IMR-90 (cell line): ENCODE data around the gene FAF2. TPM values are rescaled to one million over a fixed set of nuclear protein-coding genes. Genes with fewer than 3 reads are reported as not detected.

Source experiments
- ATAC-seq: fragments of 200-7000 bp; cut with Tn5 transposase; 2 replicates; pipeline ENCODE4 v1.9.1; 2020; ENCODE audit warnings: low read depth, mild to moderate bottlenecking, moderate library complexity
- BruUV-seq: library from RNA; stranded (reverse); fragments of 400-500 nt; replicated peaks from 2 replicates; lab custom pipeline; 2021; lab: Mats Ljungman, UMichigan
- CTCF ChIA-PET: fragments of 300-600 bp; formaldehyde crosslinking; extraction: SDS; loops from one replicate; lab custom pipeline; 2021; ENCODE audit warnings: antibody characterized with exemption; lab: Yijun Ruan, JAX
- POLR2A ChIA-PET: fragments of 300-600 bp; sonication (Branson Sonifier 250); formaldehyde crosslinking; loops from one replicate; lab custom pipeline; 2022; ENCODE audit warnings: antibody characterized with exemption; ENCODE audit not compliant: unreplicated experiment; lab: Charles Lee
- DNase-seq: peaks from one replicate; pipeline ENCODE4 v3.0.0; 2013
- H2AFZ ChIP-seq: replicated peaks from 2 replicates; pipeline ENCODE3; 2013; ENCODE audit warnings: low read length, mild to moderate bottlenecking; ENCODE audit not compliant: poor library complexity
- H2AK5ac ChIP-seq: 2 replicates; pipeline ENCODE4 v1.6.1; 2013; ENCODE audit warnings: low read depth, low read length, inconsistent platforms
- H2AK9ac ChIP-seq: replicated peaks from 2 replicates; pipeline ENCODE3; 2013; ENCODE audit warnings: mild to moderate bottlenecking, low read depth, low read length, moderate library complexity; ENCODE audit not compliant: poor library complexity
- H2BK120ac ChIP-seq: 2 replicates; pipeline ENCODE4 v1.6.1; 2013; ENCODE audit warnings: low read depth, low read length, inconsistent platforms
- H2BK15ac ChIP-seq: 3 replicates; pipeline ENCODE4 v1.6.1; 2013; ENCODE audit warnings: low read depth, low read length, inconsistent platforms
- H2BK20ac ChIP-seq: 2 replicates; pipeline ENCODE4 v1.6.1; 2013; ENCODE audit warnings: low read depth, mild to moderate bottlenecking, inconsistent platforms, low read length, moderate library complexity
- H2BK5ac ChIP-seq: 2 replicates; pipeline ENCODE4 v1.6.1; 2013; ENCODE audit warnings: mild to moderate bottlenecking, low read depth, low read length, inconsistent platforms; ENCODE audit not compliant: poor library complexity, severe bottlenecking
- H3K14ac ChIP-seq: replicated peaks from 2 replicates; pipeline ENCODE4 v1.6.1; 2013; ENCODE audit warnings: low read depth, low read length, inconsistent platforms
- H3K18ac ChIP-seq: 2 replicates; pipeline ENCODE4 v1.6.1; 2013; ENCODE audit warnings: low read depth, low read length, control low read depth
- H3K23ac ChIP-seq: 2 replicates; pipeline ENCODE4 v1.6.1; 2013; ENCODE audit warnings: low read depth, low read length, inconsistent platforms
- H3K27ac ChIP-seq: 2 replicates; pipeline ENCODE4 v1.5.1; 2013; ENCODE audit warnings: mild to moderate bottlenecking, control low read depth, low read length; ENCODE audit not compliant: insufficient read depth
- H3K27me3 ChIP-seq: 2 replicates; pipeline ENCODE4 v1.6.1; 2013; ENCODE audit warnings: low read length; ENCODE audit not compliant: control insufficient read depth, insufficient read depth
- H3K36me3 ChIP-seq: 2 replicates; pipeline ENCODE4 v1.6.1; 2013; ENCODE audit warnings: low read length, mixed read lengths; ENCODE audit not compliant: control insufficient read depth, insufficient read depth
- H3K4ac ChIP-seq: 2 replicates; pipeline ENCODE4 v1.6.1; 2013; ENCODE audit warnings: low read depth, low read length, inconsistent platforms
- H3K4me1 ChIP-seq: 2 replicates; pipeline ENCODE4 v1.6.1; 2013; ENCODE audit warnings: low read length, mixed read lengths; ENCODE audit not compliant: control insufficient read depth, insufficient read depth
- H3K4me2 ChIP-seq: 2 replicates; pipeline ENCODE4 v1.6.1; 2013; ENCODE audit warnings: low read depth, mild to moderate bottlenecking, control low read depth, low read length, moderate library complexity
- H3K4me3 ChIP-seq: 2 replicates; pipeline ENCODE4 v1.5.1; 2013; ENCODE audit warnings: low read depth, mild to moderate bottlenecking, control low read depth, low read length, moderate library complexity; ENCODE audit not compliant: insufficient read depth
- H3K56ac ChIP-seq: 2 replicates; pipeline ENCODE4 v1.6.1; 2013; ENCODE audit warnings: low read length, inconsistent platforms; ENCODE audit not compliant: insufficient read depth; ENCODE audit errors: extremely low read depth
- H3K79me1 ChIP-seq, 2 experiments: 2 replicates each; pipeline ENCODE4 v1.6.1; 2013; ENCODE audit warnings: low read length in 2 of 2, inconsistent platforms in 1 of 2, low read depth in 1 of 2
- H3K9ac ChIP-seq: 2 replicates; pipeline ENCODE4 v1.6.1; 2013; ENCODE audit warnings: low read depth, low read length, control low read depth
- H3K9me1 ChIP-seq: 2 replicates; pipeline ENCODE4 v1.6.1; 2013; ENCODE audit warnings: low read length, inconsistent platforms; ENCODE audit not compliant: insufficient read depth
- H3K9me3 ChIP-seq: 2 replicates; pipeline ENCODE4 v1.6.1; 2013; ENCODE audit warnings: low read length; ENCODE audit not compliant: control insufficient read depth, insufficient read depth
- H4K20me1 ChIP-seq: 2 replicates; pipeline ENCODE4 v1.6.1; 2013; ENCODE audit warnings: low read length, inconsistent platforms; ENCODE audit not compliant: insufficient read depth
- H4K5ac ChIP-seq: 2 replicates; pipeline ENCODE4 v1.6.1; 2013; ENCODE audit warnings: mild to moderate bottlenecking, low read depth, low read length, control low read depth
- H4K8ac ChIP-seq, 2 experiments: 2 replicates each; pipeline ENCODE4 v1.6.1; 2013; ENCODE audit warnings: low read depth in 2 of 2, low read length in 2 of 2, control low read depth in 1 of 2, inconsistent platforms in 1 of 2
- H4K91ac ChIP-seq: 2 replicates; pipeline ENCODE4 v1.6.1; 2013; ENCODE audit warnings: low read depth, low read length, inconsistent platforms; ENCODE audit not compliant: insufficient read depth
- CHD1 ChIP-seq: IDR thresholded peaks from 2 replicates; pipeline ENCODE4 v1.6.1; 2012; ENCODE audit warnings: low read depth, low read length, improper control_type of control experiment
- FOS ChIP-seq: fragments of 150-350 bp; IDR thresholded peaks from 2 replicates; pipeline ENCODE4 v1.6.1; 2016; ENCODE audit warnings: low read depth, low read length
- MAZ ChIP-seq: IDR thresholded peaks from 2 replicates; pipeline ENCODE4 v1.6.1; 2012; ENCODE audit warnings: low read depth, mild to moderate bottlenecking, low read length, improper control_type of control experiment, moderate library complexity, borderline replicate concordance
- MXI1 ChIP-seq: IDR thresholded peaks from 2 replicates; pipeline ENCODE4 v1.6.1; 2012; ENCODE audit warnings: low read depth, mild to moderate bottlenecking, low read length, moderate library complexity, borderline replicate concordance
- RCOR1 ChIP-seq: IDR thresholded peaks from 2 replicates; pipeline ENCODE4 v1.6.1; 2012; ENCODE audit warnings: mild to moderate bottlenecking, low read length, improper control_type of control experiment; ENCODE audit not compliant: insufficient replicate concordance
- SMC3 ChIP-seq: fragments of 150-350 bp; IDR thresholded peaks from 2 replicates; pipeline ENCODE4 v1.6.1; 2016; ENCODE audit warnings: low read depth, mild to moderate bottlenecking, antibody characterized with exemption, low read length, moderate library complexity
- WGBS, 2 experiments: methylation state at CpG; one replicate each; pipeline versions ENCODE4 v1.1.5 to v1.1.7; 2013; ENCODE audit warnings: missing lambda C conversion rate in 2 of 2; ENCODE audit not compliant: insufficient read length in 1 of 2; ENCODE audit errors: extremely low coverage in 2 of 2; 5-methylcytosine and 5-hydroxymethylcytosine counted together
- dilution Hi-C: fragments of 300-500 bp; cut with HindIII; formaldehyde crosslinking; loops from one replicate; pipeline ENCODE4 v1.14.3; 2018; ENCODE audit warnings: low sequenced_read_pairs; ENCODE audit not compliant: unreplicated experiment
- in situ Hi-C: fragments of 300-500 bp; cut with MboI; formaldehyde crosslinking; loops from 3 replicates; pipeline ENCODE4 v1.14.3; 2019; ENCODE audit warnings: low sequenced_read_pairs, inconsistent platforms, mixed read lengths
- intact Hi-C: fragments of 100-400 bp; cut with micrococcal nuclease; formaldehyde crosslinking; loops from 2 replicates; pipeline ENCODE4 v1.10.0; 2022
- polyA plus RNA-seq, 3 experiments: library from polyadenylated mRNA; depleted of rRNA; stranded (reverse); fragments of >200 nt; gene quantifications; 2 replicates each; pipeline ENCODE4 v1.2.3, GENCODE V29; 2012; ENCODE audit warnings: low replicate concordance in 1 of 3
- total RNA-seq: library from RNA; depleted of rRNA; stranded (reverse); fragments of >200 nt; gene quantifications from 2 replicates; pipeline ENCODE4 v1.2.3, GENCODE V29; 2012

Gene FAF2
- total and polyA plus RNA-seq, 2 of the 4 experiments (the other 2 are of a cell fraction): 32.9 to 47.0 TPM

DNA sequence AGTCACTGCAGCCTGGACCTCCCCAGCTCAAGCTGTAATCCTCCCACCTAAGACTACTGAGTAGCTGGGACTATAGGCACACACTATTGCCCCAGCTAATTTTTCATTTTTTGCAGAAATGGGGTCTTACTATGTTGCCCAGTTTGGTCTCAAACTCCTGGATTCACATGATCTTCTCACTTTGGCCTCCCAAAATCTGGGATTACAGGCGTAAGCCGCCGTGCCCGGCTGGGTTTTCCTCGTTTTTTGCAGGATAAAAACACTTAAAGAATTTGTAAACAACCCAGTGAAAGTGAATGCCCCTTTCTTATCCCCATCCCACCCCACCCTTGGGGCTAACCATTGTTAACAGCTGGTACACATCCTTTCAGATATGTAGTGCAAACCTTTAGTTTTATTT, 39.6 kb upstream of the FAF2 start:
- Histone ChIP-seq H3K36me3 (peaks cover 27% of the 10 kb centered on the region), H3K79me1 (peaks cover 22 to 40% of the 10 kb centered on the region in 2 experiments), H3K18ac (no peak overlapping the region), H4K20me1 (peaks cover 29% of the 10 kb centered on the region), H2BK20ac (no peak overlapping the region), H3K9ac (no peak overlapping the region), H3K56ac (no peak overlapping the region), H3K4me3 (no peak overlapping the region), H2AK9ac (no peak overlapping the region), H2BK120ac (no peak overlapping the region), H3K9me1 (peaks cover 10% of the 10 kb centered on the region), H3K4ac (no peak overlapping the region), H4K91ac (no peak overlapping the region), H3K23ac (no peak overlapping the region), H4K8ac (no peak overlapping the region), H3K9me3 (no peaks in the 10 kb centered on the region), H3K27me3 (no peaks in the 10 kb centered on the region), H3K27ac (no peak overlapping the region), H2BK5ac (no peak overlapping the region), H3K14ac (no peak overlapping the region), H2BK15ac (no peak overlapping the region), H4K5ac (no peak overlapping the region), H2AFZ (no peak overlapping the region), H3K4me1 (peaks cover 2% of the 10 kb centered on the region; the same call in 1 of the 2 replicates), H2AK5ac (no peak overlapping the region), H3K4me2 (no peak overlapping the region)
- dilution Hi-C loops: no loop called here
- in situ Hi-C loops: no loop called here
- ATAC-seq: no peak
- no peak for DNase-seq
- 100% methylated on average over 1 of the region's 5 CpGs; no CpG with 5 or more reads in 1 of the 2 experiments for WGBS, 2 experiments
- intact Hi-C loops: no loop called here
- ChIA-PET CTCF (interaction anchor here (0.7 kb wide), 1 partner anchor 40 kb away, joined by 5 read pairs; no protein-coding TSS in a partner anchor), POLR2A (no interaction called here)
- BruUV-seq: no TSS peak
- TF ChIP-seq FOS (no peak), MAZ (no peak), CHD1 (no peak), RCOR1 (no peak), MXI1 (no peak), SMC3 (no peak)
